SH-SY5Y (cell line): ENCODE results near the gene S100A5.

Experiments
- GATA2 ChIP-seq: IDR thresholded peaks from 2 replicates; pipeline ENCODE4 v1.6.1; 2011; ENCODE audit warnings: mild to moderate bottlenecking, low read depth, low read length
- GATA3 ChIP-seq: IDR thresholded peaks from 2 replicates; pipeline ENCODE4 v1.6.1; 2011; ENCODE audit warnings: low read depth, mild to moderate bottlenecking, low read length, moderate library complexity

DNA sequence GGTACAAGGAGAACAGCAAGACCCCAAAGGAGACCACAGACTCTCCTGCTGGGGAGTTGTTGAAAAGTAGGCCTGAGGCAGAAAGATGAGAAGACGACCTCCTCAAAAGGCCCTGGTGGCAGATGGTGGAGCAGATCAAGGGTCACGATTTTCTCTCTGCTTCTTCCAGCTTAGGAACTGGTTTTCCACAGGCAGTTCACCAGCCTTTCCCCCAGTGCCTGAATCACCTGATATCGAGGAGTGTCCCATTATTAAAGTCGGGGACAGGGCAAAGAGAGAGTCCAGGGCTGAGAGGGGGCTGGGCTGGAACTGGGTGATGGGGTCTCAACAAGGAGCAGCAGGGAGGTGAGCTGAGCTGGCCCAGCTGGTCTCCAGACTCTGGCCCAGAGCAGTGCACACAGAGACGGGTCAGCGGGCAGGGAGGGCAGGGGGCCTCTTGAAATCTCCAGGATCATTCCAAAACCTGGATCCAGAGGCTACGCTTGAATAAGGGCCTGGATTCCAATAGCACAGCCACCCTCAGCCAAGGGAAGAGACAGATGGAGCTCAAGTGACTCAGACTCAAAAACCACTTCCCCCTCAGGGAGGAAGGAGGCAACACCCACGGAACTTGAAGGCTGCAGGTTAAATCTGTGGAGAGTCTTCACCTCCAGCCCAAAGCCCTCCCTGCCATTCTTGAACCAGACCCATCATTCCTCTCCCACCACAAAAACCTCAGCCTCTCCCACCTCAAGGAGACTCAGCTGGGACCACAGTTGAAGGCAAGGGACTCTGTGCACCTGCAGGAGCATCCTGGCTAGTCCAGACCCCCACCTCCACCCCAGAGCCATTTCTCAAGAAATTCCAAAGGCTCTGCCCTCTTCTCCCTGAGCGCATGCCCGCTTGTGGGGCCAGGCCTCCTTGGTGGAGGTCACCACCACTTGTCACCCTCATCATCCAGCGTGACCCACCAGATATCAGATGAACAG, at the start of gene S100A5:
- TF ChIP-seq GATA2 (no peak), GATA3 (no peak)
